Trophoblast cell (in vitro differentiated cells and primary cell): ENCODE results near the gene FANCB.
A peak's percentile ranks its signal among the peaks of the same experiment; 100 is the strongest.

Experiments
- DNase-seq, 2 donors: peaks; one replicate each; pipeline ENCODE4 v3.0.0-alpha.2; 2016
- H2AFZ ChIP-seq: 2 replicates; pipeline ENCODE4 v1.6.1; 2013; ENCODE audit warnings: low read length, moderate library complexity, mild to moderate bottlenecking; ENCODE audit not compliant: insufficient read depth, poor library complexity
- H2AK5ac ChIP-seq: 2 replicates; pipeline ENCODE4 v1.6.1; 2013; ENCODE audit warnings: mild to moderate bottlenecking, low read length
- H2BK120ac ChIP-seq: 2 replicates; pipeline ENCODE4 v1.6.1; 2013; ENCODE audit warnings: low read length, mild to moderate bottlenecking, moderate library complexity; ENCODE audit not compliant: insufficient read depth, poor library complexity
- H2BK12ac ChIP-seq: 2 replicates; pipeline ENCODE4 v1.6.1; 2013; ENCODE audit warnings: mild to moderate bottlenecking, low read length, moderate library complexity
- H2BK5ac ChIP-seq: 2 replicates; pipeline ENCODE4 v1.6.1; 2013; ENCODE audit warnings: low read length, low read depth, moderate library complexity, mild to moderate bottlenecking; ENCODE audit not compliant: poor library complexity
- H3K14ac ChIP-seq: 2 replicates; pipeline ENCODE4 v1.6.1; 2013; ENCODE audit warnings: mild to moderate bottlenecking, low read length
- H3K18ac ChIP-seq: 2 replicates; pipeline ENCODE4 v1.6.1; 2013; ENCODE audit warnings: mild to moderate bottlenecking, low read length
- H3K23ac ChIP-seq: 2 replicates; pipeline ENCODE4 v1.6.1; 2013; ENCODE audit warnings: low read length
- H3K27ac ChIP-seq: 2 replicates; pipeline ENCODE4 v1.5.1; 2013; ENCODE audit warnings: low read depth, mild to moderate bottlenecking, inconsistent platforms, low read length, moderate library complexity
- H3K27me3 ChIP-seq: 2 replicates; pipeline ENCODE4 v1.6.1; 2013; ENCODE audit warnings: inconsistent platforms, mild to moderate bottlenecking, low read length, moderate library complexity; ENCODE audit not compliant: insufficient read depth
- H3K36me3 ChIP-seq, 2 experiments: 1 replicate in 1 of 2; 2 replicates in 1 of 2; pipeline ENCODE4 v1.6.1; 2013; ENCODE audit warnings: low read length in 2 of 2, mild to moderate bottlenecking in 2 of 2, moderate library complexity in 1 of 2; ENCODE audit not compliant: insufficient read depth in 2 of 2, control insufficient read depth in 1 of 2
- H3K4ac ChIP-seq: 2 replicates; pipeline ENCODE4 v1.6.1; 2013; ENCODE audit warnings: low read depth, mild to moderate bottlenecking, low read length, moderate library complexity
- H3K4me1 ChIP-seq, 2 experiments: 1 replicate in 1 of 2; 2 replicates in 1 of 2; pipeline ENCODE4 v1.6.1; 2013; ENCODE audit warnings: low read length in 2 of 2, mild to moderate bottlenecking in 2 of 2, moderate library complexity in 1 of 2; ENCODE audit not compliant: insufficient read depth in 2 of 2, control insufficient read depth in 1 of 2
- H3K4me2 ChIP-seq: 2 replicates; pipeline ENCODE4 v1.6.1; 2013; ENCODE audit warnings: inconsistent platforms, mild to moderate bottlenecking, low read length, moderate library complexity
- H3K4me3 ChIP-seq: 2 replicates; pipeline ENCODE4 v1.5.1; 2013; ENCODE audit warnings: mild to moderate bottlenecking, low read depth, low read length, inconsistent platforms
- H3K79me1 ChIP-seq: one replicate; pipeline ENCODE4 v1.6.1; 2013; ENCODE audit warnings: low read length
- H3K79me2 ChIP-seq: 2 replicates; pipeline ENCODE4 v1.6.1; 2013; ENCODE audit warnings: low read length, mild to moderate bottlenecking; ENCODE audit not compliant: control insufficient read depth, insufficient read depth, poor library complexity
- H3K9ac ChIP-seq: 2 replicates; pipeline ENCODE4 v1.6.1; 2013; ENCODE audit warnings: mild to moderate bottlenecking, low read length
- H3K9me3 ChIP-seq: 2 replicates; pipeline ENCODE4 v1.6.1; 2013; ENCODE audit warnings: low read depth, mild to moderate bottlenecking, control low read depth, inconsistent platforms, low read length; ENCODE audit not compliant: insufficient read depth
- H4K12ac ChIP-seq: 2 replicates; pipeline ENCODE4 v1.6.1; 2013; ENCODE audit warnings: low read depth, mild to moderate bottlenecking, low read length, moderate library complexity
- H4K8ac ChIP-seq: 2 replicates; pipeline ENCODE4 v1.6.1; 2013; ENCODE audit warnings: low read depth, mild to moderate bottlenecking, low read length, moderate library complexity
- H4K91ac ChIP-seq: one replicate; pipeline ENCODE4 v1.6.1; 2013; ENCODE audit warnings: low read depth, mild to moderate bottlenecking, low read length, moderate library complexity
- WGBS: extraction: QIAGEN DNeasy Blood & Tissue Kit; methylation state at CpG from one replicate; pipeline ENCODE4 v1.1.7; 2013; ENCODE audit warnings: missing lambda C conversion rate; ENCODE audit not compliant: insufficient read length, insufficient coverage; ENCODE audit errors: extremely low coverage; 5-methylcytosine and 5-hydroxymethylcytosine counted together

FANCB gene

DNA sequence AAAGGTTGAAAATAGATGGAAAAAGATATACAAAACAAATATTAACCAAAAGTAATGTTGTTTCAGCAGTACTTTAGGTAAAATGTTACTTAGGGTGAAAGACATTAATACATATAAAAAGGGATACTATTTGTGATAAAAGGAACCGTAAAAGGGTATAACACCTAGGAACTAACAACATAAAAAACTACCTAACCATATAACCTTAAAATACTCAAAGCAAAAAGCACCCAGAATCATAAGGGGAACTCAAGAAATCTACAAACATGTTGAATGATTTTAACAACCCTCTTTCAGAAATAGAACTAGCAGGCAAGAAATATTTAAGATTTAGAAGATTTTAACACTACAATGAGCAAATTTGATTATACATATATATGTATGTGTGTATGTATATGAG, 11.8 kb upstream of the FANCB start:
- Histone ChIP-seq H3K79me1 (no peaks in the 10 kb centered on the region), H3K9ac (no peak overlapping the region), H2AFZ (no peak overlapping the region), H2AK5ac (no peak overlapping the region), H3K79me2 (no peaks in the 10 kb centered on the region), H4K12ac (no peak overlapping the region), H3K4me2 (no peak overlapping the region), H3K27ac (no peak overlapping the region), H3K14ac (no peak overlapping the region), H3K4ac (no peak overlapping the region), H2BK5ac (no peak overlapping the region), H3K18ac (no peak overlapping the region), H3K4me1 (no peaks in the 10 kb centered on the region), H4K91ac (no peak overlapping the region), H2BK120ac (no peak overlapping the region), H2BK12ac (no peak overlapping the region), H3K9me3 (no peaks in the 10 kb centered on the region), H3K23ac (no peak overlapping the region), H3K4me3 (no peak overlapping the region), H3K27me3 (no peaks in the 10 kb centered on the region), H3K36me3 (no peaks in the 10 kb centered on the region), H4K8ac (no peak overlapping the region)
- no peak for DNase-seq
- WGBS, result no CpG with 5 or more reads among the region's 1 CpG

DNA sequence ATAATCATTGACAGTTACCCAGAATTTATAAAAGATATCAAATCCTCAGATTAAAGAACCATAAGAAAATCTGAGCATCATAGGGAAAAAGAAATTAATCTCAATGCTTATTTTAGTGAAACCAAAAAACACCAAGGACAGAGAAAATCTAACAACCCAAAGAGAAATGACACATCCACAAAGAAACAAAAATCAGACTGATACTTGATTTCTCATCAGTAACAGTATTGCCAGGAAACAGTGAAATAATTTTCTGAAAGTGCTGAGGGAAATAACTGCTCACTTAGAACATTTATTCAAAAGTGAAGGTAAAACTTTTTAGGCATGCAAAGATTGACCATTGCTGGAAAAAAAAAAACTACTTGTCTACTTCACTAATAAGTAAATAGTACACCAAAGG, 11.0 kb upstream of the FANCB start:
- Histone ChIP-seq H3K4me1 (no peaks in the 10 kb centered on the region), H3K9me3 (no peaks in the 10 kb centered on the region), H2BK5ac (no peak overlapping the region), H3K18ac (no peak overlapping the region), H2BK12ac (no peak overlapping the region), H3K4me3 (no peak overlapping the region), H4K12ac (no peak overlapping the region), H3K9ac (no peak overlapping the region), H3K4me2 (no peak overlapping the region), H2AK5ac (no peak overlapping the region), H3K27me3 (no peaks in the 10 kb centered on the region), H3K36me3 (no peaks in the 10 kb centered on the region), H3K4ac (no peak overlapping the region), H3K27ac (no peak overlapping the region), H4K91ac (no peak overlapping the region), H2AFZ (no peak overlapping the region), H4K8ac (no peak overlapping the region), H3K79me2 (no peaks in the 10 kb centered on the region), H3K23ac (no peak overlapping the region), H2BK120ac (no peak overlapping the region), H3K14ac (no peak overlapping the region), H3K79me1 (no peaks in the 10 kb centered on the region)
- no peak for DNase-seq

DNA sequence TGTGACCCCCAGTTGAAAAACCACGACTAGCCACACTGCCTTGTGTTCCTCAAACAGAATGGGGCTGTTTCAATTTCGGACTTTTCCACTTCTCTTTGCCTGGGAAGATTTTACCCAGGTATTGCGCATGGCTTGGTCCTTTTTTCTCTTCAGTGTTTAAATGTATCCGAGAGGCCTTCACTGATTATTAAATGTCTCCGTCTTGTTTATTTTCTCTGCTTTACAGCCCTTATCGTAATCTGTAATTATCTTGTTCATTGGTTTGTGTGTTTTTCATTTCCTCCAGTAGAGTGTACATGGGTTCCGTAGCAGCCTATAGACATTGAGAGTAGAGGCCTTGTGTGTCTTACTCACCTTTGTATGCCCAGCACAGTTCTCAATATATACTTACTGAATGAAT, 2.8 kb upstream of the FANCB start:
- no peak for DNase-seq
- H2BK5ac ChIP-seq, result no peak overlapping the region
- H4K12ac ChIP-seq, result no peak overlapping the region
- H3K27me3 ChIP-seq, result no peaks in the 10 kb centered on the region
- H3K36me3 ChIP-seq, result no peaks in the 10 kb centered on the region
- no peak overlapping the region for H3K23ac ChIP-seq
- H4K8ac ChIP-seq, result no peak overlapping the region
- no peak overlapping the region for H2BK120ac ChIP-seq
- H2AFZ ChIP-seq, result no peak overlapping the region
- no peak overlapping the region for H3K9ac ChIP-seq
- H3K27ac ChIP-seq, result no peak overlapping the region
- H3K4me2 ChIP-seq, result no peak overlapping the region
- no peak overlapping the region for H2AK5ac ChIP-seq
- peaks cover 2% of the 10 kb centered on the region for H3K79me2 ChIP-seq
- no peak overlapping the region for H3K14ac ChIP-seq
- peaks cover 4% of the 10 kb centered on the region for H3K79me1 ChIP-seq
- no peak overlapping the region for H3K4ac ChIP-seq
- peaks cover 0 to 3% of the 10 kb centered on the region in 2 experiments for H3K4me1 ChIP-seq
- WGBS, result no CpG with 5 or more reads among the region's 7 CpGs
- no peak overlapping the region for H2BK12ac ChIP-seq
- H3K18ac ChIP-seq, result no peak overlapping the region
- H3K9me3 ChIP-seq, result no peaks in the 10 kb centered on the region
- no peak overlapping the region for H4K91ac ChIP-seq
- no peak overlapping the region for H3K4me3 ChIP-seq

DNA sequence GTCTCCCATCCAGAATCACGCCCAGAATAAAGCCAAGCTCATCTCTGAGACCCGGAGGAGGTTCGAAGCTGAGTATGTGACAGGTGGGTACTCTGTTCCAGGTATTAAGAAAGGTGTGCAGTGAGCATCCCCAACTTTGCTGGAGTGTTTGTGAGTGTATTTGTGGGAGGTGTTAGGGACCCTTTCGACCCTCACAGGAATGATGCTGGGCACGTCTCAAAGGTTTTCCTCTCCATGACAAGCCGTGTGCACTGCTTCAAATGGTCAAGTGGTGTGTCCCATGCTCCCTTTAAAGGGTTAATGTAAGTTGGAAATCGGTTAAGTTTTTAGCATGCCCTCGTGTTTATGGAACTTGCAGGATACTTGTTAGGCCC, 794 bp upstream of the FANCB start:
- H3K23ac ChIP-seq, result no peak overlapping the region
- H3K9ac ChIP-seq, result peak overlapping the region; percentile 82
- H2BK120ac ChIP-seq, result peak overlapping the region; percentile 72
- no peak overlapping the region for H2BK12ac ChIP-seq
- H3K4me1 ChIP-seq, result peaks cover 0 to 3% of the 10 kb centered on the region in 2 experiments
- peak overlapping the region; percentile 61 for H4K91ac ChIP-seq
- peak overlapping the region; percentile 84 for H3K4me3 ChIP-seq
- WGBS, result no CpG with 5 or more reads among the region's 8 CpGs
- H2BK5ac ChIP-seq, result peak overlapping the region; percentile 79
- peaks cover 4% of the 10 kb centered on the region for H3K79me1 ChIP-seq
- DNase-seq, result no peak
- peak overlapping the region; percentile 69 for H4K12ac ChIP-seq
- H3K4me2 ChIP-seq, result peak overlapping the region; percentile 73
- H3K9me3 ChIP-seq, result no peaks in the 10 kb centered on the region
- peak overlapping the region; percentile 87 for H3K14ac ChIP-seq
- peaks cover 2% of the 10 kb centered on the region for H3K79me2 ChIP-seq
- H3K18ac ChIP-seq, result no peak overlapping the region
- no peak overlapping the region for H2AK5ac ChIP-seq
- peak overlapping the region; percentile 59 for H2AFZ ChIP-seq
- H3K27ac ChIP-seq, result peak overlapping the region; percentile 37
- peak overlapping the region; percentile 80 for H4K8ac ChIP-seq
- H3K27me3 ChIP-seq, result no peaks in the 10 kb centered on the region
- H3K4ac ChIP-seq, result peak overlapping the region; percentile 6
- no peaks in the 10 kb centered on the region for H3K36me3 ChIP-seq
